ENCODE data around the gene SH3GL3.

The SH3GL3 gene

DNA sequence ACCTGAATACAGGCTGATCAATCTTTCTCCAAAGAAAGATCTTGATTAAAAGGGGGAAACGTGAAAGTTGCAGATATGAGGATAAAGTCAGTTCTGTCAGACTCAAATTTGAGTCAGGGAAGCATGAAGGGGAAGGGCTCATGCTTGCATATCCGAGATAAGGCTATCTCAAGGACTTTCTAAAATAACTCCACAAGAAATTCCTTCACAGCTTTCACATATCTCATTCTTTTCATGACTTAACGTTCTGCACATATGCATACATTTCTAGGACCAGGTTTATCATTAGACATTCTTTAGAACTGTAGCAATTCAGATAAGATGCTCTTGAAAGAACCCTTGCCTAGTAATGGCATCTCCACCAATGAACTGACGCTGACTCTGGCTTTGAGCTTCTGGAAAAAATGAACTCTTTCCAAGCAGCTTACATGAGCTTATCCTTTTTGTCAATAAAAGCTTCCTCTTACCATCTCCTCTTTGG, 15.9 kb downstream of the SH3GL3 start:
- DNase-seq (ENCODE audit: low spot score): no peak

DNA sequence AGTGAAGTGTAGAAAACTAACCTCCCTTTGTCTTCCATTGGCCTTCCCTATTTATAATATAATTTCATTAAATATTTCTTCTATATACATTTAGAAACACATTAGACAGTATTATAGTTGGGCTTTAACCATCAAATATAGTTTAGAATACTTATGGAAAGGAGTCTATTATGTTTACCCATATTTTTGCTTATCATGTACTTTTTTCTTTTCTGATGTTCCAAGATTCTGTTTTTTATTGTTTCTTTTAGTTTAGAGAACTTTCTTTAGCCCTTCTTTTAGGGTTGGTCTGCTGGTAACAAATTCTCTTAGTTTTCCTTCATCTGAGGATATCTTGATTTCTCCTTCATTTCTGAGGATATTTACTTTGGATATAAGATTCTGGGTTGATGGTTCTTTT, 23.7 kb downstream of the SH3GL3 start:
- DNase-seq (ENCODE audit: low spot score): no peak

DNA sequence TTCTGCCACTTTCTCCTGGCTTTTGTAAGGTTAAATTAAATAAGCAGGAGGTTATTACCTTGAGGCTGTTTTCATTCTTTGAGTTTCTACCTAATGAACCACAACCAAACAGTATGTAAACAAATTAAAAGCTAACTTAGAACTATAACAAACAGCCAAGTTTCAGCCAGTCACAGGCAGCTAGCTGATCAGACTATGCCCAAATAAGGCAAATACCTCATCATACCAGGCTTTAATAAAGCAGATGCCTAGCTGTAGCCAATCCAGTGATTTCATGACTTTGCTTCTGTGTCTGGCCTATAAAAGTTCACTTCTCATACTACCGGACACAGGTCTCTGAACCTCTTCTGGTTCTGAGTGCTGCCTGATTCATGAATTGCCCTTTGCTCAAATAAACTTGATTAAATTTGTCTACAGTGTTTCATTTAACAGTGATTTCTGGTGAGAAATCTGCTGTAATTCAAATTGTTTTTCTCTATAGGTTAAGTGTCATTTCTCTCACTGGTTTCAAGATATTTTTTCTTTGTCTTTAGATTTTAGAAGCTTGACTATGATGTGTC, 24.2 kb downstream of the SH3GL3 start:
- DNase-seq (ENCODE audit: low spot score): no peak

DNA sequence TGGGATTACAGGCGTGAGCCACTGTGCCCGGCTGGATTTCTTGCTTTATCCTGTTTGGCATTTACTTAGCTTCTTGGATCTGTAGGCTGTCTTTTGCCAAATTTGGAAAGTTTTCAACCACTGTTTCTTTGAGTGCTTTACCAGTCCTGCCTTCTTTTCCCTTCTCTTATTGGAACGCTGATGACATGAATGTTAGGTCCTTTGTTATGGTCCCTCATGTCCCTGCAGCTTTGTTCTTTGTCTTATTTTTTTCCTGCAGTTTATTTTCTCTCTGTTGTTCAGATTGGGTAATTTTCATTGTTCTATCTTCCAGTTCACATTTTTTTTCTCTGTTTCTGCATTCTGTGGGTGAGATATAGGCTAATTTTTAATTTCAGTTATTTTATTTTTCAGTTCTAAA, 25.0 kb downstream of the SH3GL3 start:
- DNase-seq (ENCODE audit: low spot score): no peak

DNA sequence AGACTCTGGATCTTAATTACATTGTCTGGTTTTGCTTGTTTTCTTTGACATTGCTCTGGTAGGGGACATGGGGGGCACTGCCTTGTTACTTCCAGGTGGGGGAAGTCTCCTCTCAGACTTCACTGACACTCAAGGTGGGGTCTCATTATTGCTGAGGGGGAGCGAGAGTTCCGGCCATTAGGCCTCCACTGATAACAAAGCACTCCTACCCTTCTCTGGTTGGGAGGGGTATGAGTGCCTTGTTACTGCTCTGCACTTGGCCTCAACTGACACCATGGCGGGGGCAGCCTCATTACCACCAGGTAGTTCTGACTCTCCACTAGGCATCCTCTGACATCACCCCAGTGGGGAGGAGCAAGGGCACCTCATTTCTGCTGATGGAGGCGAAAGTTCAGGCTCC, 25.7 kb downstream of the SH3GL3 start:
- no peak for DNase-seq (ENCODE audit: low spot score)

DNA sequence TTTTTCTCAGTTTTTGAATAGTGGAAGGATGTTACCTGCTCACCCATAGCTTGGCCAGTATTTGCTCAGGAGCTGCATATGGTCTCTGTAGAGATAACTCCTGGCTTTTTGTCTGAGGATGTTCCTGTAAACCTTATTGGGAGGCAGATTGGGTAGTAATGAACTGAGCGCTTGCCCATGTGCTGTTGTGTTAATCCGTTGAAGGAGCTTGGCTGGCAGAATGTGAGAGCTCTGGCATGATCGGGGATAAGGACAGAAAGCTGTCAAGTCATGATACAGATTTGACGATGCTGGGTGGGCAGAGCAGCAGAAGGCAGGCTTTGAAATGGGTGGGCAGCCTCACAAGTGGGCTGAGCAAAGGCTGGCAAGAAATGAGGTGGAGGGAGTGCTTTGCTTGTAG, 27.4 kb downstream of the SH3GL3 start:
- no peak for DNase-seq (ENCODE audit: low spot score)

DNA sequence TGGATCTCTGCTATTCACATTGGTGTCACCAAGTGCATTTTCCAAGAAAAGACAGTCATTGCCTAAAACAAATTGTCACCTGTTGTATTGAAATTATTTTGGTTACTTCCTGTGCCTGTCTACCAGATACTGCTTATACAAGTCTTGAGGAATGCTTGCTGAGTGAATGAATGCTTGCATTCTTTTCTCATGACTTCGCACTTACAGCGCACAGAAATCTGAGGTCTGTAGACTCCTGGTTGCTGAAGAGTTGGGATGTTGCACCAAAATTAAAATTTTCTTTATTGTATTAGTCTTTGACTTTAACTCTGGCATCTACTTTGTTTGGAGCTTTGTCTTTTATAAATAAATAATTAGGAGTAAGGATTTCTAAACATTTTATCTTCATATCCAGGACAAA, 28.4 kb downstream of the SH3GL3 start:
- no peak for DNase-seq (ENCODE audit: low spot score)

DNA sequence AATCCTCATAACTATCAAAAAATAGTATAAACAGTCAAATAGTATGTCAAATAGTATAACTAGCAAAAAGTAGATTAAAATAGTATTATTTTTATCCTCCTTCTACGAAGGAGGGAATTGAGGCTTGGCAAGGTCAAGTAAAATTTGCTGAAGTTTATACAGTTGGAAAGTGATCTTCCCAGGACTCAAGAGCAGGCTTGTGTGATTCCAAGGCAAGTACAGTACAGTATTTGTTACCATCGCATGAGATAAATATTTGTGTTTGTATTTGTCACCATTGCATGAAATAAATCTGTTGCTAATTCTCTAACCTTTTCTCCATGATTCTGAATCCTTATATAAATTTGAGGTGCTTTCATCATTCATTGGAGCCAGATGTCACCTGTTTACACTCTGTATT, 28.9 kb downstream of the SH3GL3 start:
- no peak for DNase-seq (ENCODE audit: low spot score)

DNA sequence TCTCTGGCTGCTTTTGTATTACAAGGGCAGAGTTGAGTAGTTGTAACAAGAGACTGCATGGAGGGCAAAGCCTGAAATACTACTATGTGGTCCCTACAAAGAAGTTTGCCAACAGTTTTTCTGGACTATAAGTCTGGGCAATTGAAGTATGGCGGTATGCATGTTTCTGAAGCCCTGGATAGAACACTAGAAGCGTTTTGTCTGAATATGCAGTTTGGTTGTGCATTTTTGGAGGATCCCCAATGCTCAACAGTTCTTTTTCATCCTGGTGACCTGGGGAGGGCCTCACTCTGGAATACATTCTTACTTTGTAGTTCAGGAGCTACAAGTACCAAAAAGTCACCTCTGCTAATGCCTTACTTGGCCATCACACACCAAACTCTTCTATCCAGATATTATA, 29.6 kb downstream of the SH3GL3 start:
- no peak for DNase-seq (ENCODE audit: low spot score)

DNA sequence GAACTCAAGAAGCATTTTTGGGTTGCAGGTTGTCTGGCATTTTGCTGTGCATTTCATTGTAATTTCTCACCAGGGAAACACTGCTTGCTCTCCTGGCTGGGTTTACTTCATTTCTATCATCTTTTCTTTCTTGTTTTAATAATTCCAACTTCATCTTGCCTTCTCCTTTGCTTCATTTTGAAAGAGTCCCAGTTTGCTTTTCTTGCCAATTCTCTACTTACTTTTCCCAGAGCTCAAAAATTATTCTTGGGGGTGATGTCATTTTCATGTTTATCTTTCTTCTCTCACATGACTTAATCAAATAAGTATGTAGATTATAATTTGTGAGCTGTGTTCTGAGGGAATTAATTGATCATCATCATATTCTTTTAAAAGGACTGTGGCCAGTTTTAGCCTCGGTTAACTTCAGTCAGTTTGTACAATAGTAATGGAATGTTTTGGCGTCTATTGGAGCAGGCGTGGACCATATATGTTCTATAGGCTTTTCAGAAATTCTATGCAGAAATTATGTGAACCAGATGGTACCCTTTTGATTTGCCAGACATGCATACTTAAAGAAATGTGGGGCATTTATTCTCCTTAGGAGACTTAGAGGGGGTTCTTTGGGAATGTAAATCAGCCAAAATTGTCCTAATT, 30.1 kb downstream of the SH3GL3 start:
- DNase-seq (ENCODE audit: low spot score): no peak

DNA sequence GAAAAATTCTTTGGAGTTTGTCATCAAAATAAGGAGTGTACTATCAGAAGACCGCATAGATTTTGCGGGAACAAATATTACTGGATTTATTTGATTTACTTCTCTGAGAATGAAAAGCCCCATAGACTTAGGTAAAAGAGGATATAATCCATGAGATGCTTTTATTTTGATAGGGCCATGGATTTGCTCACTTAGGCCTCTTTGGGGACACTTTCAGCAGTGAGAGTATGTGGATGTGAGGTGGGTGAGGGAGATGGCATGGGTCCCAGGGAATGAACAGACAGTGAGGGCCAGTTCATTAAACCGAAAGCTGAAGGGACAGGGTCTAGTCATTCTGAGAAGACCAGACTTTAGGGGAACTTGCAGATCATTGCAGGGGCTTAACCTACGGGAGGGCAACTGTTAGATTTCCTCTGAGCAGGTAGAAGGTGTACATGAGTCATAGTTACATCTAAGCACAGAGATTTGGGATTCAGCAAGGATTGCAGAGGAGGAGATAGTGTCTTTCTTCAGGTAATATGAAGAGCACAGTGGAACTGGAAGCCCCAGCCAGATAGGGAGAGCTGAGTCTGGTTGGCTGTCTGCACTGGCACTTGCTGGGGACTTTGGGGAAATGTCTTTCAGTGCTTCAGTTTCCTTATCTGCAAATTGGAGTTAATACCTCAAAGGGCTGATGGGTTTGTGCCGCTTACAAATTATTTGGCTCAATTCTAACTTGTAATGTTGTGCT, 30.8 kb downstream of the SH3GL3 start:
- no peak for DNase-seq (ENCODE audit: low spot score)

DNA sequence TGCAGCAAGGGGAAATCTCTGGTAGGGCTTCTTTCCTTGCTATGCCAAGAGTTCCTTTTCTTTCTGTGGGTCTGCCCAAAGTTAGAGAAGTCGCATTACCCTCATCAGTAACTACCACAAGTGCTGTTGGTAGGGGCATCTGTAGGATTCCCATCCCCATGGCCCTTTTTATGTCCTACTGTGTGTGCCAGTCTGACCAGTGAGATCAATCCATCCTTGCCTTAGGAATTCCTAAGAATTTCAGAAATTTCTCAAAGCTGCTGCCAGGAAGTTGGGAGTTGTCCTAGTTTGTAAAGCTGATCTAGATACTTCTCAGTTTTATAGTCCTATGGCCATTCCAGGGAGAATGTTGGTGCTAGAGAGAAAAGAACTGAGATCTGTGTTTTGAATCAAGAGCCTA, 36.5 kb downstream of the SH3GL3 start:
- DNase-seq (ENCODE audit: low spot score): no peak

DNA sequence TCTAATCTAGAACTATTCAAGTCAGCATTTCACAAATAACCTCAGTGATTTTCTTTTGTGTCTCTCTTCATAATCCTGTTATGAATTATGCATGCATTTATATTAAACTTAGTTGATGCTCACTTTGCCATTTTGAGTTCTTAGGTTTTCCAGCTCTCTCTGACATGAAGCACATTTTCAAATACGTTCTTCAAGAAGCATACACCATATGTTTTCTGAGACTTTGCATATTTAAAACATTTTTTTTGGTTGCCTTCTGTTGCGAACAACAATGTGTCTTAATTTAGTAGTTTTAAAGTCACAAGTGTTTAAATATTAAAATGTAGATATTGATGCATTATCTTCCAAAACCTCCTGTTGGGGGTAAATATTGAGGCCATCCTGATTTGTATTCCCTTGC, 37.5 kb downstream of the SH3GL3 start:
- no peak for DNase-seq (ENCODE audit: low spot score)

DNA sequence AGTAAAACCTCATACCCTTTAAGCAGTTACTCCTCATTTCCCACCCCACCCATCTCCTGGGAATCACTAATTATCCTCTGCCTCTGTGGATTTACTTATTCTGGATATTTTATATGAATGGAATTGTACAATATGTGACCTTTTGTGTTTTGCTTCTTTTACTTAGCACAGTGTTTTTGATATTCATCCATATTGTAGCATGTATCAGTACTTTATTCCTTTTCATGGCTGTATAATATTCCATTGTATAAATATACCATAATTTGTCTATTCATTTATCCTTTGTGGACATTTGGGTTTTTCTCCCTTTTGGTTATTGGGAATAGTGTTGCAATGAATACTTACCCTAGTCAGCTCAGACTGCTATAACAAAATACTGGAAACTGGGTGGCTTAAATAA, 39.2 kb downstream of the SH3GL3 start:
- DNase-seq (ENCODE audit: low spot score): no peak

DNA sequence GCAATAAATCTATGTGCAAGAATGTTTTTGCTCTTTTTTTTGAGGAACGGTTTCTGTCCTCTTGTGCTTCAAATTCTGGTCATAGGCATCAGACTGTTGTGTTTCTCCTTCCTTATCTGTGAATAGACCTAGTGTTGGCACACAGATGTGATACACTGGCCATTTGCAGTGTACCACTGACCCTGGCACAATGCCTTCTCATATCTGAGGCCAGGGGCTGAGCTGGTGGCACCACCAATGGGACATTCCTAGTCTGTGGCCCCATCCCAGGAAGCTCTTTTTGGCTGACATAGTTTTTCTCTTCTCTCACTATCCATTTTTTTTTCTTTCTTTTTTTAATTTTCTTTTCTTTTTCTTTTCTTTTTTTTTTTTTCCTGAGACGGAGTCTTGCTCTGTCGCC, 40.4 kb downstream of the SH3GL3 start:
- no peak for DNase-seq (ENCODE audit: low spot score)

DNA sequence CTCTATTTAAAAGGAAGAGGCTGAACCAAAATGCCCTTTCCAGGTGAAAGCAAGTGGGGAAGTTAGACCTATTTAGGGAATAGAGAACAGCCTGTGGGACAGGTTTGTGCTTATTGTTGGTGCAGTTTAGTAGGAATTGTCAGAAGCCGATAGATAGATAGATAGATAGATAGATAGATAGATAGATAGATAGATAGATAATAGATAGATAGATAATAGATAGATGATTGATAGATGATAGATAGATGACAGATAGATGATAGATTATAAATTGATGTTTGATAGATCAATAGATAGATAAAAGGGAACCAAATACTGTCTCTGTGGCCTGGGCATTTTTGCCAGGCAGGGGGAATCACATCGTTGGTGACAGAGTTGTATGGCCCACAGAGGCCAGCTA, 42.5 kb downstream of the SH3GL3 start:
- no peak for DNase-seq (ENCODE audit: low spot score)

DNA sequence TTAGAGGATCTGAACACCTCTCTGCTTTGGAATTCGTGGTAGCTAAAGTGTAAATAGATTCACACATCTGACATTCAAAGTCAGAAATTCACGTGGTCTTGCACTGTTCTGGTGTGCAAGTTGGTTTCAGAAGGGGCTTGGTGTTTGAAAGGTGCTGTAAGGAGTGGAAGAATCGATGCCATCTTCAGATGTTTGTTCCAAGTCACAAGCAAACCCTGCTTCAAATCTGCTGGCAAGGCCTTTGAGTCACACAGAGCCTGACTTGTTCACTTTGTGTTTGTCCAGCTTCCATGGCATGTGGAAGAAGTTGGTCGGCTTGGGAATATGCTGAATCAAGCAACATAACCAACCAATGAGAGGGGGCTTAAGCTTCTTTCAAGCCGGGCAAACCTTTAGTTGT, 44.3 kb downstream of the SH3GL3 start:
- no peak for DNase-seq (ENCODE audit: low spot score)

DNA sequence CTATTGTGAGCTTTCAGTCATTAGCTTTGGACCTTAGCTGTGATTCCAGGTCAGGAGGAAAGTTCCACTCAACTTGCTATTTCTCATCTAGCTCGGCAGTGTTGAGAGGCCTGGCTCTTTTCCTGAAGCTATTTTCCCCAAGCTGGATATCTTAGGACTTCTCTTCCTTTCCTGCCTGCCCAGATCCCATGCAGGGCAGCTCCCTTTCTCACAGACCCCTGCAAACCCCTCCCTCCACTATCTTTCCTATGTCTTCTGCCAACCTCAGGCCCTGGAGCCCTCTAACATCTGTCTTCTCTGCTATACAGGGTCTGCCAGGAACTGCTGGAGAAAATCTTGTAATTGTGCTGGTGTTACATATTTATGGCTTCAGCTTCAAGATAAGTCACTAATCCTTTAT, 49.6 kb downstream of the SH3GL3 start:
- DNase-seq (ENCODE audit: low spot score): no peak

DNA sequence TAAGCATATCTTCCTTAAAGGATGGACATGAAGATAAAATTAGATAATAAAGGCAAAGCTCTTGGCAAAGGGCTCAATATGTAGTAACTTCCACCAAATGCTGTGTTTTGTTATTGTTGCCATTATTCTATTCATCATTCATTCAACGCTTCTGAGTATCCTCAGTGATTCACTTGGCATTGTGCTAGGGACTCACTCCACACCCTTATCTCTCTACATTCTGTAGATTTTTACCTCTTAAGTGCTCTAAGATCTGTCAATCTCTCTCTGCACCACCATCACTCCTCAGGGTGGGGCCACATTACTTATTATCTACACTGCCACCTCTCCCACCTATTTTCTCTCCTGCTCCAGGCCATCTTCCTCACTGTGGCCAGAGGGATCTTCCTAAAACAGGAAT, 51.2 kb downstream of the SH3GL3 start:
- DNase-seq (ENCODE audit: low spot score): no peak

DNA sequence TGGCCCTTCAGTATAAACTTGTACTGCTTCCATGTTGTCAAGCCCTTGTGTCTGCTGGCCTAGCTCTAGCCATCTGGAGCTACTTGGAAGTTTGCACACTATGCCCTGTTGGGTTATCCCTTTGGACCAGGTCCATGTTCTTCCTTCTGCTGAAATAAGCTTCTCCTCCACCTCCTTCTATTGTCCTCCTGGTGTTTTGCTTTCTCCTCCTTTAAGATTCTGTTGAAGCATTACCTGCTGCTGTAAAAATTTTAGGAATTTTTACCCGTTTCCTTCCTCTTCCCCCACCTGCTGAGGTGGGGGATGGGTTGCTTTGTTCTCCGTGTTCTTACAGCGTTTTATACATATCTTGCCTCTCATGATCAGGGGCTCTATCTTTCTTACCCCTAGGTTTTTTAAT, 51.7 kb downstream of the SH3GL3 start:
- no peak for DNase-seq (ENCODE audit: low spot score)

DNA sequence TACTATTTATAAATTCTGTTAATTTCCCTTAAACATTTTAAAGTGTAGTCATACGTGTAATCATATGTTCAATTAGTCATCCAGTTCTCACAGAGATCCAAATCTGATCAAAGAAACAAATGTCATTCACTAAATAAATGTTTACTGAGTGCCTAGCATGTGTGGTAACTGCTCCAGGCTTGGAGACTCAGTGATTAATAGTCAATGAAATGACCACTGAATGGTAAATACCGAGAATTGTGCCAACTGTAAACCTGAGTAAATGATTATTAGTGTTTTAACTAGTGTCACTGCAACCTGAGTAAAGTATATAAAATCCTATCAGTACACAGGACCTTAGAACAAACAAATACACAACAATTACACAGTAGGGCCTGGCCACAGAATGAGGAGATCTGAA, 52.3 kb downstream of the SH3GL3 start:
- no peak for DNase-seq (ENCODE audit: low spot score)

DNA sequence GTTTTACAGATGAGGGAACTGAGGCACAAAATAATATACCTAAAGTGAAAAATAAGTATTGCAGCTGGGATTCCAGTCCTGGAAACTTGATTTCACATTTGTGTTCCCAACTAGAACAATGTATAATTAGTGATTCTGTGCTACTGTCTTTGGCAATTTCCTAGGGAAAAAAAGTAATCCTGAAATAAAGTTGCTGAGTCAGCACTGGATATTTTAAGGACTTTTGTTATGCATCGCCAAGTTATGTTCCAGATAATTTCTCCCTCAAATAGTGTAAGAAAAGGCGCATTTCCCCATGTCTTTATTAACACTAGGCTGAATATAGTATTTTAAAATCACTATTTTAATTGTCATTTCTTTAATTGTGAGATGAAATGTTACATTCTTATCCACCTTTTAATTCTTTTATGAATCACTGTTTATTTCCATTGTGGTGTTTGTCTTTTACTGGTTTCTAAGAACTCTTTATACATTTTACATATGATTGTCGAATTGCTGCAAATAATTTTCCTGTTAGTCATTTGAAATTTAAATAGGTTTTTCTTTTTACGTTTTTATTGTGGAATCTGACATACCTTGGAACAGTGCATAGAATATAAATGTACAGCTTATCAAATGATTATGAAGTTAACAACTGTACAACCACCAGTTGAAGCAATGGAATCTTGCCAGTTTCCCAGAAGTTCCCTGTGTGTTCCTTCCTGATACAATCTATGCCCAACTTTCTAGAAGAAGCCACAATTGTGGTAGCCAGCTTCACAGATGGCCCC, 56.6 kb downstream of the SH3GL3 start:
- DNase-seq (ENCODE audit: low spot score): no peak

DNA sequence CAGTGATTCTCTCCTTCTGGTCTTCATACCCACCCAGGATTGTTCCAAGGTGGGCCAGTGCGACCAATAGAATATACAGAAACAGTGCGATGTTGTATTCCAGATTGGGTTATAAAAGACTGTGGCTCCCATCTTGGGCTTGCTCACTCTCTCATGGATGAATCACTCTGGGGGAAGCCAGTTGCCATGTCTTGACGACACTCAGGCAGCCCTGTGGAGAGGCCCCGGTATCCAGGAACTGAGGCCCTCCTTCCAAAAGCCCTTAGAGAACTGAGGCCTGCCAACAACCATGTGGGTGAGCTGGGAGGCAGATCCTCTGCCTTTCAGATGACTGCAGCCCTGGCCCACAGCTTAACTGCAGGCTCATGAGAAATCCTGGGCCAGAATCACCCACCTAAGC, 57.2 kb downstream of the SH3GL3 start:
- DNase-seq (ENCODE audit: low spot score): no peak
